Suprapubic skin (tissue), 4 donors: Measurements from ENCODE around the gene MMP17. TPM values are rescaled to one million over a fixed set of nuclear protein-coding genes. Genes with fewer than 3 reads are reported as not detected.

ENCODE experiments used
- DNase-seq, 2 donors: peaks; one replicate each; pipeline ENCODE4 v3.0.0-alpha.2; 2019; ENCODE audit warnings: low spot score in 2 of 2
- H3K27ac ChIP-seq: fragments of 200-600 bp; sonication (generic); one replicate; pipeline ENCODE4 v1.5.1; 2019
- H3K27me3 ChIP-seq: fragments of 200-600 bp; sonication (generic); one replicate; pipeline ENCODE4 v1.5.1; 2019
- H3K36me3 ChIP-seq: fragments of 200-600 bp; sonication (generic); one replicate; pipeline ENCODE4 v1.5.1; 2019
- H3K4me1 ChIP-seq: fragments of 200-600 bp; sonication (generic); one replicate; pipeline ENCODE4 v1.5.1; 2019
- H3K4me3 ChIP-seq: fragments of 200-600 bp; sonication (generic); one replicate; pipeline ENCODE4 v1.5.1; 2019; ENCODE audit warnings: mild to moderate bottlenecking
- H3K9me3 ChIP-seq: fragments of 200-600 bp; sonication (generic); one replicate; pipeline ENCODE4 v1.5.1; 2019
- CTCF ChIP-seq, 2 donors: fragments of 200-600 bp in 1 of 2; fragments of 450-650 bp in 1 of 2; sonication (generic) in 1 of 2; IDR thresholded peaks; one replicate each; pipeline ENCODE4 v1.5.1; 2016 to 2019; ENCODE audit warnings: antibody characterized with exemption in 2 of 2, mild to moderate bottlenecking in 1 of 2, moderate library complexity in 1 of 2
- EP300 ChIP-seq: sonication (generic); formaldehyde crosslinking; IDR thresholded peaks from one replicate; pipeline ENCODE4 v1.6.1; 2017; ENCODE audit warnings: antibody characterized with exemption
- POLR2A ChIP-seq, 2 donors: fragments of 450-650 bp; IDR thresholded peaks; one replicate each; pipeline ENCODE4 v1.6.1; 2017; ENCODE audit warnings: antibody characterized with exemption in 2 of 2, mild to moderate bottlenecking in 2 of 2, moderate library complexity in 2 of 2
- POLR2AphosphoS5 ChIP-seq, 3 donors: sonication (generic); formaldehyde crosslinking; IDR thresholded peaks; one replicate each; pipeline ENCODE4 v1.6.1; 2017; ENCODE audit warnings: antibody characterized with exemption in 3 of 3
- WGBS: methylation state at CpG from one replicate; pipeline ENCODE4 v1.1.5; 2018; 5-methylcytosine and 5-hydroxymethylcytosine counted together
- total RNA-seq, 4 donors: library from RNA; depleted of rRNA; stranded (reverse); fragments of >200 nt; gene quantifications; one replicate each; pipeline ENCODE4 v1.1.0, GENCODE V29; 2016

MMP17 gene
- total RNA-seq, 4 donors from 2014 or later = 3.0 to 10.1 (median 5.6) TPM

GRCh38 chr12:131826097-131826928 is 1.9 kb upstream of the MMP17 start:
- peaks cover 37% of the 10 kb centered on the region for H3K4me1 ChIP-seq
- no peak for TF ChIP-seq POLR2A (IDR thresholded peaks at IDR 0.05)
- no peak for TF ChIP-seq CTCF (IDR thresholded peaks at IDR 0.05)
- TF ChIP-seq POLR2AphosphoS5 (IDR thresholded peaks at IDR 0.05) = no peak
- TF ChIP-seq EP300 = no peak
- WGBS = 83% methylated on average over 20 of the region's 23 CpGs
- H3K36me3 ChIP-seq = no peaks in the 10 kb centered on the region
- peak in 1 of 2 donors; percentile 62 for DNase-seq
- H3K27ac ChIP-seq = no peak overlapping the region
- H3K4me3 ChIP-seq = no peak overlapping the region
- H3K9me3 ChIP-seq = no peaks in the 10 kb centered on the region
- peaks cover 49% of the 10 kb centered on the region for H3K27me3 ChIP-seq

- Histone ChIP-seq H3K27ac (peak overlapping the region; percentile 14), H3K4me3 (peak overlapping the region; percentile 68), H3K36me3 (no peaks in the 10 kb centered on the region), H3K27me3 (peaks cover 68% of the 10 kb centered on the region), H3K9me3 (no peaks in the 10 kb centered on the region), H3K4me1 (peaks cover 47% of the 10 kb centered on the region)
- TF ChIP-seq EP300 (no peak), POLR2AphosphoS5 (IDR thresholded peaks at IDR 0.05) (no peak), POLR2A (IDR thresholded peaks at IDR 0.05) (no peak), CTCF (IDR thresholded peaks at IDR 0.05) (no peak)
- no peak for DNase-seq
- no CpG with 5 or more reads among the region's 64 CpGs for WGBS
Observed at GRCh38 chr12:131828671-131829355, 620 bp downstream of the MMP17 start.

GRCh38 chr12:131829356-131829747 is 1.2 kb downstream of the MMP17 start:
- peak overlapping the region; percentile 68 for H3K4me3 ChIP-seq
- no peak for TF ChIP-seq POLR2A (IDR thresholded peaks at IDR 0.05)
- TF ChIP-seq POLR2AphosphoS5 (IDR thresholded peaks at IDR 0.05) = no peak
- no peak for TF ChIP-seq CTCF (IDR thresholded peaks at IDR 0.05)
- no peak for TF ChIP-seq EP300
- peak overlapping the region; percentile 14 for H3K27ac ChIP-seq
- H3K4me1 ChIP-seq = peaks cover 47% of the 10 kb centered on the region
- DNase-seq = peak in 1 of 2 donors; percentile 83
- no peaks in the 10 kb centered on the region for H3K36me3 ChIP-seq
- peaks cover 73% of the 10 kb centered on the region for H3K27me3 ChIP-seq
- no peaks in the 10 kb centered on the region for H3K9me3 ChIP-seq
- WGBS = 5% methylated on average over 11 of the region's 27 CpGs

- Histone ChIP-seq H3K4me3 (peak overlapping the region; percentile 68), H3K27me3 (peaks cover 78% of the 10 kb centered on the region), H3K27ac (no peak overlapping the region), H3K4me1 (peaks cover 47% of the 10 kb centered on the region), H3K36me3 (no peaks in the 10 kb centered on the region), H3K9me3 (no peaks in the 10 kb centered on the region)
- DNase-seq = peak in 1 of 2 donors; percentile 80
- 1% methylated on average over 14 of the region's 28 CpGs for WGBS
- TF ChIP-seq POLR2A (IDR thresholded peaks at IDR 0.05) = no peak
Observed at GRCh38 chr12:131829791-131830334, 1.7 kb downstream of the MMP17 start.

GRCh38 chr12:131830335-131830913 is 2.2 kb downstream of the MMP17 start:
- Histone ChIP-seq H3K27ac (peak overlapping the region; percentile 3), H3K36me3 (no peaks in the 10 kb centered on the region), H3K9me3 (no peaks in the 10 kb centered on the region), H3K27me3 (peaks cover 81% of the 10 kb centered on the region), H3K4me1 (peaks cover 47% of the 10 kb centered on the region), H3K4me3 (peak overlapping the region; percentile 68)
- DNase-seq = peak; percentile 87 to 90
- WGBS = 1% methylated on average over 32 of the region's 50 CpGs
- TF ChIP-seq POLR2A (IDR thresholded peaks at IDR 0.05) = no peak
- TF ChIP-seq EP300 = no peak
- peak in 1 of 3 donors; percentile 4 for TF ChIP-seq POLR2AphosphoS5 (IDR thresholded peaks at IDR 0.05)
- peak; percentile 26 to 67 for TF ChIP-seq CTCF (IDR thresholded peaks at IDR 0.05)
